GM23248 (cell line): Measurements from ENCODE around the gene HLA-DQB2. TPM values are rescaled to one million over a fixed set of nuclear protein-coding genes. Genes with fewer than 3 reads are reported as not detected.

Source experiments
- DNase-seq: peaks from one replicate; pipeline ENCODE4 v3.0.0-alpha.2; 2015
- H2AFZ ChIP-seq: fragments of 200-600 bp; sonication (generic); 2 replicates; pipeline ENCODE4 v1.6.1; 2016; ENCODE audit warnings: antibody characterized with exemption
- H3F3A ChIP-seq: fragments of 200-600 bp; sonication (generic); 2 replicates; pipeline ENCODE4 v1.6.1; 2016; ENCODE audit warnings: mild to moderate bottlenecking, antibody characterized with exemption, mixed run types; ENCODE audit not compliant: insufficient read depth
- H3K27ac ChIP-seq: fragments of 200-600 bp; sonication (generic); 2 replicates; pipeline ENCODE4 v1.5.1; 2016; ENCODE audit warnings: mild to moderate bottlenecking
- H3K27me3 ChIP-seq: fragments of 200-600 bp; sonication (generic); replicated peaks from 2 replicates; pipeline ENCODE4 v1.6.1; 2016; ENCODE audit warnings: mild to moderate bottlenecking; ENCODE audit not compliant: insufficient read depth
- H3K36me3 ChIP-seq: fragments of 200-600 bp; sonication (generic); 2 replicates; pipeline ENCODE4 v1.6.1; 2016; ENCODE audit warnings: low read depth, mild to moderate bottlenecking
- H3K4me1 ChIP-seq: fragments of 200-600 bp; sonication (generic); 2 replicates; pipeline ENCODE4 v1.6.1; 2016; ENCODE audit warnings: mild to moderate bottlenecking; ENCODE audit not compliant: insufficient read depth
- H3K4me2 ChIP-seq: fragments of 200-600 bp; sonication (generic); one replicate; pipeline ENCODE4 v1.6.1; 2016; ENCODE audit warnings: mild to moderate bottlenecking; ENCODE audit not compliant: unreplicated experiment
- H3K4me3 ChIP-seq: fragments of 200-600 bp; sonication (generic); 2 replicates; pipeline ENCODE4 v1.5.1; 2016; ENCODE audit warnings: mild to moderate bottlenecking
- H3K79me2 ChIP-seq: fragments of 200-600 bp; sonication (generic); 2 replicates; pipeline ENCODE4 v1.6.1; 2016; ENCODE audit warnings: mild to moderate bottlenecking; ENCODE audit not compliant: insufficient read depth
- H3K9ac ChIP-seq: fragments of 200-600 bp; sonication (generic); 2 replicates; pipeline ENCODE4 v1.6.1; 2016; ENCODE audit warnings: mild to moderate bottlenecking
- H3K9me2 ChIP-seq: fragments of 200-600 bp; sonication (generic); 2 replicates; pipeline ENCODE4 v1.6.1; 2016; ENCODE audit warnings: mixed run types, mild to moderate bottlenecking, moderate library complexity; ENCODE audit not compliant: insufficient read depth
- H3K9me3 ChIP-seq: fragments of 200-600 bp; sonication (generic); one replicate; pipeline ENCODE4 v1.6.1; 2017; ENCODE audit warnings: low read depth
- H4K20me1 ChIP-seq: fragments of 200-600 bp; sonication (generic); 2 replicates; pipeline ENCODE4 v1.6.0; 2016; ENCODE audit not compliant: insufficient read depth
- EZH2 ChIP-seq: fragments of 200-600 bp; sonication (generic); IDR thresholded peaks from 2 replicates; pipeline ENCODE4 v1.6.1; 2018; ENCODE audit warnings: antibody characterized with exemption, mild to moderate bottlenecking; ENCODE audit not compliant: insufficient read depth, poor library complexity, severe bottlenecking
- EZH2phosphoT487 ChIP-seq: fragments of 200-600 bp; sonication (generic); IDR thresholded peaks from 2 replicates; pipeline ENCODE4 v1.6.1; 2018; ENCODE audit warnings: antibody characterized with exemption, moderate library complexity, mild to moderate bottlenecking, low read depth; ENCODE audit not compliant: insufficient read depth
- WGBS, 2 experiments: methylation state at CpG; one replicate each; pipeline ENCODE4 v1.1.6; 2015 to 2017; ENCODE audit warnings: low lambda C conversion rate in 2 of 2, low coverage in 1 of 2; ENCODE audit errors: missing lambda C conversion rate in 2 of 2; 5-methylcytosine and 5-hydroxymethylcytosine counted together
- in situ Hi-C: fragments of 300-500 bp; cut with MboI; formaldehyde crosslinking; loops from 2 replicates; pipeline ENCODE4 v1.15.0; 2020
- polyA plus RNA-seq: library from polyadenylated mRNA; unstranded; fragments of >200 nt; fragmentation: Nextera tagmentation; extraction: Ambion mirVana; gene quantifications from 2 replicates; pipeline ENCODE4 v1.2.1, GENCODE V29; 2016
- total RNA-seq: library from RNA; depleted of rRNA; stranded (reverse); fragments of >200 nt; shearing (Covaris generic); gene quantifications from 2 replicates; pipeline ENCODE4 v1.2.3, GENCODE V29; 2014

The HLA-DQB2 gene
- total and polyA plus RNA-seq, 2 experiments from 2014 or later: not detected

GRCh38 chr6:32742374-32742773 lies 21.0 kb downstream of the HLA-DQB2 start:
- in situ Hi-C loops: no loop called here

GRCh38 chr6:32741031-32741960 lies 22.0 kb downstream of the HLA-DQB2 start, which contains the start of gene HLA-DQA2:
Gene HLA-DQA2, plus strand, starts transcription at chr6:32741391. Its CDS starts 53 bp downstream, at chr6:32741444.
- Histone ChIP-seq H3K9ac (no peak within 1 kb of the TSS), H3K27me3 (peaks cover 24% of the 10 kb centered on the region; the same call in 1 of the 2 replicates), H3K36me3 (no peaks in the 10 kb centered on the region), H3K4me3 (no peak within 1 kb of the TSS), H2AFZ (no peak within 1 kb of the TSS), H3K79me2 (no peaks in the 10 kb centered on the region), H3K9me3 (no peaks in the 10 kb centered on the region), H3K9me2 (no peaks in the 10 kb centered on the region), H3K4me1 (no peaks in the 10 kb centered on the region), H3F3A (no peaks in the 10 kb centered on the region), H3K27ac (no peak within 1 kb of the TSS), H4K20me1 (no peaks in the 10 kb centered on the region), H3K4me2 (no peak within 1 kb of the TSS)
- in situ Hi-C loops: no loop called here
- DNase-seq: no peak
- TF ChIP-seq EZH2: no peak
- no peak for TF ChIP-seq EZH2phosphoT487
- 46 to 47% methylated on average over 7 of the region's 7 CpGs for WGBS, 2 experiments

More at GRCh38 chr6:32742374-32742773, 21.0 kb downstream of the HLA-DQB2 start:
- Histone ChIP-seq H3K9me2 (no peaks in the 10 kb centered on the region), H3K4me3 (no peak overlapping the region), H3K79me2 (no peaks in the 10 kb centered on the region), H3K9ac (no peak overlapping the region), H3K36me3 (no peaks in the 10 kb centered on the region), H2AFZ (no peak overlapping the region), H3K9me3 (no peaks in the 10 kb centered on the region), H4K20me1 (no peaks in the 10 kb centered on the region), H3K27me3 (peaks cover 24% of the 10 kb centered on the region; the same call in 1 of the 2 replicates), H3F3A (no peaks in the 10 kb centered on the region), H3K4me1 (no peaks in the 10 kb centered on the region), H3K27ac (no peak overlapping the region), H3K4me2 (no peak overlapping the region)
- 55 to 68% methylated on average over 3 of the region's 3 CpGs for WGBS, 2 experiments
- no peak for DNase-seq
- no peak for TF ChIP-seq EZH2phosphoT487
- no peak for TF ChIP-seq EZH2

DNA sequence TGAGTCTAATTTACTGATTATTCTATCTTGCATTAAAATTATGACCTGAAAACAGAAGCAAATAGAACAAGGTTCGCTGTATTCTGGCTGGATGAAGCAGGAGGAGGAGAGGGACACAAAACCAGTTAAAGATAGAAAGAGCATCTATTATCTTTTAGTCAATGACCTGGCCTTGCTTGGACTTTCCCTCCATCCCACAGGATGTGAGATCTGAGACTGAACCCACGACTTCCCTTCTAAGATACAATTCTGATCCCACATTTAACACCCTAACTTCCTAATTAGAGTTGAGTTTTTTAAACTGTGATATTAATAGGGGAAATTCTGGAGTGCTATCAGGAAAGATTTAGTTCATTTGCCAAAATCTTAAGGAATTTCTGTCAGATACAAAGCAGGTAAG lies 25.2 kb downstream of the HLA-DQB2 start:
- 13 to 21% methylated on average over 2 of the region's 2 CpGs for WGBS, 2 experiments
- H3K9me2 ChIP-seq: no peaks in the 10 kb centered on the region
- H3K4me1 ChIP-seq: no peaks in the 10 kb centered on the region
- no peak overlapping the region for H3K9ac ChIP-seq
- H3K27me3 ChIP-seq: 0 out of 2 replicates have a peak, but pooled peaks cover 6% of the 10 kb centered on the region
- no peaks in the 10 kb centered on the region for H3K9me3 ChIP-seq
- H2AFZ ChIP-seq: no peak overlapping the region
- H3K4me2 ChIP-seq: no peak overlapping the region
- in situ Hi-C loops: no loop called here
- H3K4me3 ChIP-seq: no peak overlapping the region
- no peaks in the 10 kb centered on the region for H3K36me3 ChIP-seq
- no peaks in the 10 kb centered on the region for H3K79me2 ChIP-seq
- H4K20me1 ChIP-seq: no peaks in the 10 kb centered on the region
- H3F3A ChIP-seq: no peaks in the 10 kb centered on the region
- TF ChIP-seq EZH2phosphoT487 (no peak), EZH2 (no peak)
- no peak for DNase-seq
- no peak overlapping the region for H3K27ac ChIP-seq

DNA sequence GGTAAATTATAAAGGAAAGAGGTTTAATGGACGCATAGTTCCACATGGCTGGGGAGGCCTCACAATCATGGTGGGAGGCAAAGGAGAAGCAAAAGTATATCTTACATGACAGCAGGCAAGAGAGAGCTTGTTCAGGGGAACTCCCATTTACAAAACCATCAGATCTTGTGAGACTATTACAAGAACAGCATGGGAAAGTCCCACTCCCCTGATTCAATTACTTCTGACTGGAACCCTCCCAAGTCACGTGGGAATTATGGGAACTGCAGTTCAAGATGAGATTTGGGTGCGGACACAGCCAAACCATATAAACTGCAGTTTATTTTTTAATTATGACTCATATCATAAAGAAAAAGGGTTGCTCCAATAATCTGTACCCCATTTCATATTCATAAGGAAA lies 44.5 kb downstream of the HLA-DQB2 start:
- no peak overlapping the region for H2AFZ ChIP-seq
- no peak overlapping the region for H3K27ac ChIP-seq
- H3K9ac ChIP-seq: no peak overlapping the region
- no peak for DNase-seq
- no peaks in the 10 kb centered on the region for H3K4me1 ChIP-seq
- H3K27me3 ChIP-seq: no peaks in the 10 kb centered on the region; the same call in 1 of the 2 replicates
- H3K4me2 ChIP-seq: no peak overlapping the region
- H3K36me3 ChIP-seq: no peaks in the 10 kb centered on the region
- no peaks in the 10 kb centered on the region for H3F3A ChIP-seq
- H3K79me2 ChIP-seq: no peaks in the 10 kb centered on the region
- no peaks in the 10 kb centered on the region for H4K20me1 ChIP-seq
- H3K9me3 ChIP-seq: no peaks in the 10 kb centered on the region
- TF ChIP-seq EZH2 (no peak), EZH2phosphoT487 (no peak)
- in situ Hi-C loops: no loop called here
- no peaks in the 10 kb centered on the region for H3K9me2 ChIP-seq
- no peak overlapping the region for H3K4me3 ChIP-seq
- WGBS, 2 experiments: 33 to 42% methylated on average over 3 of the region's 3 CpGs
